ENCODE data around the gene ARGLU1.
A peak's percentile ranks its signal among the peaks of the same experiment; 100 is the strongest.

The ARGLU1 gene

DNA sequence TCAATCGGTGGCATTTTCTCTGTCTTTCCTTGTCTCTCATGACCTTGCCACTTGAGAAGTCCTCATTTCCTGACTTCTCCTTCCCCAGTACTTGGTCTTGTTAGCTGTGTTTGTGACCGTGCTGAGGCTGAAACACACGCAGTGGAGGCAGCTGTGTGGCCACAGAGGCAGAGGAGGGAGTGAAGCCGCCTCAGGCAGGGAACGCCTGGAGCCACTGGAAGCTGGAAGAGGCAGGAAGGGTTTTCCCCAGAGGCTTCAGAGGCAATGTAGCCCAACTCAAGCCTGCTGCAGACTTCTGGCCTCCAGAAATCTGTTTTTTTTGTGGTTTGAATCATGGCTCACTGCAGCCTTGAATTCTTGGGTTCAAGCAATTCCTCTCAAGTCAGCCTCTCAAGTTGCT, 29.2 kb upstream of the ARGLU1 start:
- Histone ChIP-seq H3K4me1 (ENCODE audit: control extremely low read depth in 1 of 4, control insufficient read depth in 4 of 4, insufficient read depth in 4 of 4, low read length in 3 of 4) (peaks cover 0 to 22% (median 17%) of the 10 kb centered on the region in 4 experiments), H3K27ac (ENCODE audit: insufficient read depth in 1 of 2, low read depth in 1 of 2, low read length in 2 of 2, poor library complexity in 1 of 2, severe bottlenecking in 2 of 2) (no peak overlapping the region), H3K27me3 (replicated peaks in 2 of 5; ENCODE audit: control insufficient read depth in 4 of 5, insufficient read depth in 5 of 5, low read length in 4 of 5) (no peaks in the 10 kb centered on the region), H3K9me3 (ENCODE audit: control extremely low read depth in 1 of 5, control insufficient read depth in 4 of 5, insufficient read depth in 2 of 5, low read depth in 1 of 5, low read length in 4 of 5) (no peaks in the 10 kb centered on the region), H3K4me3 (ENCODE audit: control insufficient read depth in 1 of 7, extremely low read depth in 1 of 7, insufficient read depth in 4 of 7, low read depth in 2 of 7, low read length in 6 of 7) (no peak overlapping the region), H3K36me3 (ENCODE audit: control insufficient read depth in 4 of 4, insufficient read depth in 4 of 4, low read length in 3 of 4) (no peaks in the 10 kb centered on the region)
- WGBS (ENCODE audit: insufficient coverage) = 100% methylated on average over 1 of the region's 5 CpGs
- POLR2A ChIA-PET = no interaction called here
- CTCF ChIA-PET = interaction anchor here (0.7 kb wide), 2 partner anchors 78 to 154 kb away, joined by 3 read pairs; no protein-coding TSS in a partner anchor
- DNase-seq = no peak

DNA sequence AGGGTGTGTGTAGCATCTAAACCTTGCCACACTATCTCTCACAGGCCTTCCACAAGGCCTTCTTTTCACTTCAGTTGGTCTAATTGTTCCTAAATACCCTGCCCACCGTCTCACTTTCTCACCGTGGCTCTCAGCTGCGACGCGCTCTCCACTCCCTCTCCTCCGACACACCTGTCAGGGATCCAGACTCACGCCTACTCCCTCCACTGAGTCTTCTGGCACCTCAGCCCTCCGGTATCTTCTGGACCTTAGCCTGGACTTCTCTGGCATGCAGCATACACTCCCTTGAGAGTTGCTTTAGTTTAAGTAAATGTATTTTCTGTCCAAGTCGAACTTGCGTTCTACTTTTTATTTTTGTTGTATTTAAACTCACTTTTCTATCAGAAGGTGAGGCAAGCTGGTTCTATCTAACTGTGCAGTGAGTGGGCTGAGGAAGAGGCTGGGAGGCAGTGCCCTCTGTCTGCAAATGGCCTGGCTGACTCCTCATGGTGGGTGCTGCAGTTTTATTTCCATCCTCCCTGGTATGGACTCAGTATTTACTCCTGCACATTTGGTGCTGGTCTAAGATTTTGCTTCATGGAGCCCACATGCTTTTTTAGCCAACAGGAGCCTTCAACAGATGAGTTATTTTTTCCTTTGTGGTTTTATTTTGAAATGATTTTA, 28.5 kb upstream of the ARGLU1 start:
- WGBS (ENCODE audit: insufficient coverage) = 98% methylated on average over 7 of the region's 10 CpGs
- Histone ChIP-seq H3K27me3 (replicated peaks in 2 of 5; ENCODE audit: control insufficient read depth in 4 of 5, insufficient read depth in 5 of 5, low read length in 4 of 5) (no peaks in the 10 kb centered on the region), H3K27ac (ENCODE audit: insufficient read depth in 1 of 2, low read depth in 1 of 2, low read length in 2 of 2, poor library complexity in 1 of 2, severe bottlenecking in 2 of 2) (no peak overlapping the region), H3K36me3 (ENCODE audit: control insufficient read depth in 4 of 4, insufficient read depth in 4 of 4, low read length in 3 of 4) (no peaks in the 10 kb centered on the region), H3K9me3 (ENCODE audit: control extremely low read depth in 1 of 5, control insufficient read depth in 4 of 5, insufficient read depth in 2 of 5, low read depth in 1 of 5, low read length in 4 of 5) (no peaks in the 10 kb centered on the region), H3K4me1 (ENCODE audit: control extremely low read depth in 1 of 4, control insufficient read depth in 4 of 4, insufficient read depth in 4 of 4, low read length in 3 of 4) (peaks cover 0 to 22% (median 17%) of the 10 kb centered on the region in 4 experiments), H3K4me3 (ENCODE audit: control insufficient read depth in 1 of 7, extremely low read depth in 1 of 7, insufficient read depth in 4 of 7, low read depth in 2 of 7, low read length in 6 of 7) (no peak overlapping the region)
- POLR2A ChIA-PET = no interaction called here
- CTCF ChIA-PET = interaction anchor here (0.7 kb wide), 1 partner anchor 154 kb away, joined by 3 read pairs; no protein-coding TSS in a partner anchor
- no peak for DNase-seq

DNA sequence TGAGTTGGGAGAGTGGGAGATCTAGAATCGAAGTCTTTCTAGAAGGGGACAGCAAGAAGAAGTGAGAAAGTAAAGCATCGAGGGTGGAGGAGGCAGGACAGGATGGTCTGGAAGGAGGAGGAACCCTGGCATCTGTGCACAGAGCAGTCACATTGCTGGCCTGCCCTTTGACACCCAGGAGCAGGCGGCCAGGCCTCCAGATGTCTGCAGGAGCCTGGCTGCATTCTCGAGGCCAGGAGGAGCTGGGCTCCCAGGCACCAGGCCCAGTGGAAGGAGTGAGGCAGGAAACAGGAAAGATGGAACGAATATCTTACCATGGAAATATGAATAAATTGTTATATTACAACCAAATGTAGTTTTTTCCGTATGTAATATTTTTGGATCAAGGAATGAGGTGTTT, 27.7 kb upstream of the ARGLU1 start:
- Histone ChIP-seq H3K27ac (ENCODE audit: insufficient read depth in 1 of 2, low read depth in 1 of 2, low read length in 2 of 2, poor library complexity in 1 of 2, severe bottlenecking in 2 of 2) (no peak overlapping the region), H3K36me3 (ENCODE audit: control insufficient read depth in 4 of 4, insufficient read depth in 4 of 4, low read length in 3 of 4) (no peaks in the 10 kb centered on the region), H3K27me3 (replicated peaks in 2 of 5; ENCODE audit: control insufficient read depth in 4 of 5, insufficient read depth in 5 of 5, low read length in 4 of 5) (no peaks in the 10 kb centered on the region), H3K4me1 (ENCODE audit: control extremely low read depth in 1 of 4, control insufficient read depth in 4 of 4, insufficient read depth in 4 of 4, low read length in 3 of 4) (peaks cover 0 to 20% (median 14%) of the 10 kb centered on the region in 4 experiments), H3K9me3 (ENCODE audit: control extremely low read depth in 1 of 5, control insufficient read depth in 4 of 5, insufficient read depth in 2 of 5, low read depth in 1 of 5, low read length in 4 of 5) (no peaks in the 10 kb centered on the region), H3K4me3 (ENCODE audit: control insufficient read depth in 1 of 7, extremely low read depth in 1 of 7, insufficient read depth in 4 of 7, low read depth in 2 of 7, low read length in 6 of 7) (no peak overlapping the region)
- no peak for DNase-seq
- POLR2A ChIA-PET = no interaction called here
- CTCF ChIA-PET = no interaction called here
- WGBS (ENCODE audit: insufficient coverage) = 100% methylated on average over 1 of the region's 6 CpGs

DNA sequence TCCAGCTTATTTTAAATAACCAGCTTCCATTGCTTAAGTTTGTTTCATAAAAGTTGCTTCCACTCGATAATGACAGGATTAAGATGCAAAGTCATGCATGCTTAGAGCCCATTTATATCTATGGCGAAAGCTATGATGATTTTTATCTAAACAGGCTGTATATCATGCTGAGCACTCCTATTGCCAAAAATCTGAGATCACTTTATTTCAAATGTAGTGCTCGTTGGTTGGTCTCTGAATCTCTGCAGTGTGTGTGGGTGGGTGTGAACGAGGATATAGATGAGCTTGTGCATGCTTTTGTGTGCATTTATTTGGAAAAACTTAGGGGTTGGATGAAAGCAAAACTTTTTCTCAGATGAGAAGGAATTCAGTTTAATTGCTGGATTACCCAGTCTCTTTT, 27.0 kb upstream of the ARGLU1 start:
- ChIA-PET POLR2A (no interaction called here), CTCF (interaction anchor here (0.6 to 1.5 kb wide), 2 partner anchors 23 to 28 kb away, joined by 3 to 4 read pairs; no protein-coding TSS in a partner anchor)
- Histone ChIP-seq H3K27ac (ENCODE audit: insufficient read depth in 1 of 2, low read depth in 1 of 2, low read length in 2 of 2, poor library complexity in 1 of 2, severe bottlenecking in 2 of 2) (no peak overlapping the region), H3K9me3 (ENCODE audit: control extremely low read depth in 1 of 5, control insufficient read depth in 4 of 5, insufficient read depth in 2 of 5, low read depth in 1 of 5, low read length in 4 of 5) (no peaks in the 10 kb centered on the region), H3K4me1 (ENCODE audit: control extremely low read depth in 1 of 4, control insufficient read depth in 4 of 4, insufficient read depth in 4 of 4, low read length in 3 of 4) (peaks cover 0 to 13% (median 8%) of the 10 kb centered on the region in 4 experiments), H3K27me3 (replicated peaks in 2 of 5; ENCODE audit: control insufficient read depth in 4 of 5, insufficient read depth in 5 of 5, low read length in 4 of 5) (no peaks in the 10 kb centered on the region), H3K36me3 (ENCODE audit: control insufficient read depth in 4 of 4, insufficient read depth in 4 of 4, low read length in 3 of 4) (no peaks in the 10 kb centered on the region), H3K4me3 (ENCODE audit: control insufficient read depth in 1 of 7, extremely low read depth in 1 of 7, insufficient read depth in 4 of 7, low read depth in 2 of 7, low read length in 6 of 7) (no peak overlapping the region)
- WGBS (ENCODE audit: insufficient coverage) = 90% methylated on average over 2 of the region's 4 CpGs
- DNase-seq = peak in 1 of 3 donors; percentile 13

DNA sequence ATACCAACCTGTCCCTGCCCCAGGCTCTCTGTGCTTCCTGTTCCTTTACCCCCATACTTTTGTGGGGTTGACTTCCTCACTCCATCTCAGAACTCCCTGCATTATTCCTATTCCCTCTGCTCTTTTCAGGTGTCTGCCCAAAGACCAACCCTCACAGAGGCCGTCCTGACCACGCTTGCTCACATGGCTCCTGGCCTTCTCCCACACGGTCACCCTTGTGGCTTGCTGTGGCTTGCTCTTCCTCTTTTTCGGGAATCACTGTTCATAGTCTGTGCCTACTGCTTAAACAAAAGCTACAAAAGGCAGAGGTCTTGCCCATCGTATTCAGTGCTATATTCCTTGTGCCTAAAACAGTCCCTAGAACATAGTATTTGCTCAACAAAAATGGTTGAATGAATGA, 25.2 kb upstream of the ARGLU1 start:
- Histone ChIP-seq H3K27ac (ENCODE audit: insufficient read depth in 1 of 2, low read depth in 1 of 2, low read length in 2 of 2, poor library complexity in 1 of 2, severe bottlenecking in 2 of 2) (no peak overlapping the region), H3K9me3 (ENCODE audit: control extremely low read depth in 1 of 5, control insufficient read depth in 4 of 5, insufficient read depth in 2 of 5, low read depth in 1 of 5, low read length in 4 of 5) (no peaks in the 10 kb centered on the region), H3K27me3 (replicated peaks in 2 of 5; ENCODE audit: control insufficient read depth in 4 of 5, insufficient read depth in 5 of 5, low read length in 4 of 5) (no peaks in the 10 kb centered on the region), H3K36me3 (ENCODE audit: control insufficient read depth in 4 of 4, insufficient read depth in 4 of 4, low read length in 3 of 4) (no peaks in the 10 kb centered on the region), H3K4me1 (ENCODE audit: control extremely low read depth in 1 of 4, control insufficient read depth in 4 of 4, insufficient read depth in 4 of 4, low read length in 3 of 4) (peaks cover 0 to 8% (median 5%) of the 10 kb centered on the region in 4 experiments), H3K4me3 (ENCODE audit: control insufficient read depth in 1 of 7, extremely low read depth in 1 of 7, insufficient read depth in 4 of 7, low read depth in 2 of 7, low read length in 6 of 7) (no peak overlapping the region)
- ChIA-PET CTCF (no interaction called here), POLR2A (no interaction called here)
- WGBS (ENCODE audit: insufficient coverage) = 2% methylated on average over 4 of the region's 5 CpGs
- DNase-seq = peak in 2 of 3 donors; percentile 35 to 54

DNA sequence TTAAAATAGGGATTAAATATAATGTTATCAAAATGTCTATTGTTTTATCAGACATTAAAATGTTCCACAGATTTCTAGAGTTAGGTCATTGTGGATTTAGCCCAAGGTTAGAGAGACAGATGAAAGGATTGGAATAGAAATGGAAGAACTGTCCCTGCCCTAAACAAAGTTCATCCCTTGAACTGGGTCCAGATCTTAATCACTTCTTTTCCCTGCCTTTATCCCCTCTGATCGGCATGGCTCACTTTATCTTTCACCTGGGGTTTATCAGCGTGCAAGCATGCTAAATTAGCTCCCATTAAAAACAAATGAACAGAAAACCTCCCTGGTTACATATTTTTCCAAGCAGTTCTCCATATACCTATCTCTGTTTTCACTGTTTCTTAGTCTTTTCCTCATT, 23.4 kb upstream of the ARGLU1 start:
- DNase-seq = no peak
- H3K27me3 ChIP-seq (replicated peaks in 2 of 5; ENCODE audit: control insufficient read depth in 4 of 5, insufficient read depth in 5 of 5, low read length in 4 of 5) = no peaks in the 10 kb centered on the region
- CTCF ChIA-PET = interaction anchor here (0.8 to 1.2 kb wide), 2 partner anchors 9 to 11 kb away, joined by 3 read pairs; no protein-coding TSS in a partner anchor
- POLR2A ChIA-PET = no interaction called here
- H3K9me3 ChIP-seq (ENCODE audit: control extremely low read depth in 1 of 5, control insufficient read depth in 4 of 5, insufficient read depth in 2 of 5, low read depth in 1 of 5, low read length in 4 of 5) = peaks cover 0 to 10% (median 0%) of the 10 kb centered on the region in 5 experiments
- H3K4me3 ChIP-seq (ENCODE audit: control insufficient read depth in 1 of 7, extremely low read depth in 1 of 7, insufficient read depth in 4 of 7, low read depth in 2 of 7, low read length in 6 of 7) = no peak overlapping the region
- H3K4me1 ChIP-seq (ENCODE audit: control extremely low read depth in 1 of 4, control insufficient read depth in 4 of 4, insufficient read depth in 4 of 4, low read length in 3 of 4) = peaks cover 0 to 8% (median 5%) of the 10 kb centered on the region in 4 experiments
- H3K27ac ChIP-seq (ENCODE audit: insufficient read depth in 1 of 2, low read depth in 1 of 2, low read length in 2 of 2, poor library complexity in 1 of 2, severe bottlenecking in 2 of 2) = no peak overlapping the region
- no peaks in the 10 kb centered on the region for H3K36me3 ChIP-seq (ENCODE audit: control insufficient read depth in 4 of 4, insufficient read depth in 4 of 4, low read length in 3 of 4)
- 96% methylated on average over 2 of the region's 2 CpGs for WGBS (ENCODE audit: insufficient coverage)

DNA sequence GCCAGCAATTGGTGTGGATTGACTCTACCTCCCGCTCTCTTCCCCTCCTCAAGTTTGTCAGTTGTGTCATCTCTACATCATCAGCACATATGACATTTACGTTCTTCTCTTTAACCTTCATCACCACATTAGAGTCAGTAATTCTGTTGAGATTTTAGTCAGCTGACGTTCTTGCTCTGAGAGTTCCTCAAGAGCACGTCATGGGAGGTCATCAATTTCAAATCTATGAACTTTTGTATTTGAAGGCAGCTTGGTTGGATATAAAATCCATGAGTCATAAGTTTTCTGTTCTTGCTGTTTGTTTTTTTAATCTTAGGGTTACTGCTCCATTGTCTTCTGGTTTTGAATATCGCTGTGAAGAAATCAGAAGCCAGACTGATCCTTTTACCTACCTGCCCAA, 21.8 kb upstream of the ARGLU1 start:
- ChIA-PET CTCF (interaction anchor here (1.3 kb wide), 1 partner anchor 13 kb away, joined by 3 read pairs; no protein-coding TSS in a partner anchor), POLR2A (no interaction called here)
- H3K4me3 ChIP-seq (ENCODE audit: control insufficient read depth in 1 of 7, extremely low read depth in 1 of 7, insufficient read depth in 4 of 7, low read depth in 2 of 7, low read length in 6 of 7) = no peak overlapping the region
- no peak for DNase-seq
- peaks cover 2 to 26% (median 6%) of the 10 kb centered on the region in 5 experiments for H3K9me3 ChIP-seq (ENCODE audit: control extremely low read depth in 1 of 5, control insufficient read depth in 4 of 5, insufficient read depth in 2 of 5, low read depth in 1 of 5, low read length in 4 of 5)
- no peaks in the 10 kb centered on the region for H3K36me3 ChIP-seq (ENCODE audit: control insufficient read depth in 4 of 4, insufficient read depth in 4 of 4, low read length in 3 of 4)
- 95% methylated on average over 5 of the region's 5 CpGs for WGBS (ENCODE audit: insufficient coverage)
- no peaks in the 10 kb centered on the region for H3K27me3 ChIP-seq (replicated peaks in 2 of 5; ENCODE audit: control insufficient read depth in 4 of 5, insufficient read depth in 5 of 5, low read length in 4 of 5)
- H3K4me1 ChIP-seq (ENCODE audit: control extremely low read depth in 1 of 4, control insufficient read depth in 4 of 4, insufficient read depth in 4 of 4, low read length in 3 of 4) = peaks cover 0 to 8% (median 5%) of the 10 kb centered on the region in 4 experiments
- H3K27ac ChIP-seq (ENCODE audit: insufficient read depth in 1 of 2, low read depth in 1 of 2, low read length in 2 of 2, poor library complexity in 1 of 2, severe bottlenecking in 2 of 2) = no peak overlapping the region
